ENCODE results near the gene RNF151. TPM values are rescaled to one million over a fixed set of nuclear protein-coding genes. Genes with fewer than 3 reads are reported as not detected.

RNF151 gene
- total RNA-seq, 2 donors from 2014 or later = not detected

DNA sequence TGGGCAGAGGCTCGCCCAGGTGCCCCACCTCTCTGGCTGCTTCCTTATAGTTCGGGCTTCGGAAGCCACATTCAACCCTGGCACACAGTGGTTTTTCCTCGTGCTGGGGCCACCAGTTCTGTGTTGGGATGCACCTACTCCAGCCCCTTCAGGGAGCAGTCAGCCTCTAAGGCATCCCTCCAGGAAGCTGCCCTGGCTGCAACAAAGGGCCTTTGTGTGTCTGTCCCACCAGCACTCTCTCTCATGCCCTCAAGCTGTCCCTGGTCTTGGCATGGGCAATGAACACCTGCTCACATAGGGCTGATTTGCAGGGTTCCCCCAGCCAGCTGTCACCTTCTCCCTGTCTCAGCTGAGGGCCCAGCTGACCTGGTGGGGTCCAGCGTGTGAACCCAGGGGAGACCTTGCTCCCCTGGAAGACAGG lies 15.4 kb downstream of the RNF151 start:
- H3K4me3 Mint-ChIP-seq = peak overlapping the region; percentile 75
- no peak for ATAC-seq
- peaks cover 0 to 18% of the 10 kb centered on the region in 2 donors for H3K4me1 Mint-ChIP-seq (ENCODE audit: low read depth in 2 of 2)
- DNase-seq (ENCODE audit: low spot score) = no peak
- no peaks in the 10 kb centered on the region for H3K9me3 Mint-ChIP-seq
- H3K27me3 Mint-ChIP-seq = peaks cover 0 to 10% of the 10 kb centered on the region in 2 donors
- no peaks in the 10 kb centered on the region for H3K36me3 Mint-ChIP-seq
- H3K27ac Mint-ChIP-seq = no peak overlapping the region

GRCh38 chr16:1982991-1983543 lies 16.4 kb downstream of the RNF151 start:
- DNase-seq (ENCODE audit: low spot score) (no peak), ATAC-seq (no peak)
- Mint-ChIP-seq H3K4me3 (peak overlapping the region; percentile 75), H3K27me3 (peaks cover 0 to 10% of the 10 kb centered on the region in 2 donors), H3K9me3 (no peaks in the 10 kb centered on the region), H3K36me3 (no peaks in the 10 kb centered on the region), H3K27ac (peak overlapping the region in 1 of 2 donors; percentile 47), H3K4me1 (ENCODE audit: low read depth in 2 of 2) (peaks cover 0 to 18% of the 10 kb centered on the region in 2 donors)

DNA sequence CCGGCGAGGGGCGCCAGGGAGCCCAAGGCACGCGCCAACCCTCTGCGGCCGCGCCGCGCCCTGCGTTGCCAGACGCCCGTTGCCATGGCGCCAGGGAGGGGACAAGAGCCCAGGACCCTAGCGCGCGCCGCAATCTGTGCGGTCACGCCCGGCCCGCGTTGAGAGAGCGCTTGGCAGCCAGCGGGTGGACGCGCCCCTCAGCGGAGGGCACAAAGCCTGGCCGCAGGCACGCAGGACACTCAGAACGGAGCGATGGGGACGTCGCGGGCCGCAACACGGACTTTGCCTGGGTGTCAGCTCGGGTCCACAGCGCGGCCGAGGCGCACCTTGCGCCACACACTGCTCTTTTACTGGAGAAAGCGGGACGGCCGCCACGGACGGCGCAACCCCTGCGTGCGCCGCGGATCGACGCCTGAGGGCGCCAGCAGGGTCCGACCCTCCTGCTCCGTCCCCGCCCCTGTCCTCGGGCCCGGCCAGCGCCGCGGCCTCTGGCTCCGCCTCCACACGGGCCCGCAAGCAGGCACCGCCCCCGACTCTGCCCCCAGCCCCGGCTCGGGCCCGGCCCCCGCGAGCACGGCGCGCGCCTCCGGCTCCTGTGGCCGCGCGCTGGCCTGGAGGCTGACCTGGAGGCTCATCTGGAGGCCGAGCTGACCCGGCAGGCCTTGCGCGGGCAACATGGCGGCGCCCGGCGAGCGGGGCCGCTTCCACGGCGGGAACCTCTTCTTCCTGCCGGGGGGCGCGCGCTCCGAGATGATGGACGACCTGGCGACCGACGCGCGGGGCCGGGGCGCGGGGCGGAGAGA lies 17.1 kb downstream of the RNF151 start, which contains the start of gene GFER:
GFER (plus strand) TSS at position 650 of the 803 bp plus-strand sequence; CDS start at position 676, 26 bp downstream.
- H3K36me3 Mint-ChIP-seq = no peaks in the 10 kb centered on the region
- peak within 1 kb of the TSS; percentile 47 to 50 for H3K27ac Mint-ChIP-seq
- H3K4me3 Mint-ChIP-seq = peak within 1 kb of the TSS; percentile 75
- no peaks in the 10 kb centered on the region for H3K9me3 Mint-ChIP-seq
- peaks cover 0 to 21% of the 10 kb centered on the region in 2 donors for H3K4me1 Mint-ChIP-seq (ENCODE audit: low read depth in 2 of 2)
- peaks cover 0 to 10% of the 10 kb centered on the region in 2 donors for H3K27me3 Mint-ChIP-seq
- ATAC-seq (peak; percentile 97 to 99), DNase-seq (ENCODE audit: low spot score) (peak; percentile 96)

GRCh38 chr16:1984347-1985225 lies 17.9 kb downstream of the RNF151 start:
- Mint-ChIP-seq H3K36me3 (no peaks in the 10 kb centered on the region), H3K4me3 (peak overlapping the region; percentile 75), H3K9me3 (no peaks in the 10 kb centered on the region), H3K27ac (peak overlapping the region; percentile 28 to 50), H3K27me3 (peaks cover 0 to 10% of the 10 kb centered on the region in 2 donors), H3K4me1 (ENCODE audit: low read depth in 2 of 2) (peaks cover 0 to 24% of the 10 kb centered on the region in 2 donors)
- no peak for DNase-seq (ENCODE audit: low spot score)
- ATAC-seq = peak in 1 of 2 donors; percentile 29

GRCh38 chr16:1985466-1986150 lies 19.0 kb downstream of the RNF151 start:
- Mint-ChIP-seq H3K4me3 (peak overlapping the region; percentile 75), H3K4me1 (ENCODE audit: low read depth in 2 of 2) (peaks cover 0 to 24% of the 10 kb centered on the region in 2 donors), H3K27ac (peak overlapping the region in 1 of 2 donors; percentile 28), H3K27me3 (peaks cover 0 to 8% of the 10 kb centered on the region in 2 donors), H3K36me3 (no peaks in the 10 kb centered on the region), H3K9me3 (no peaks in the 10 kb centered on the region)
- no peak for DNase-seq (ENCODE audit: low spot score)
- no peak for ATAC-seq

GRCh38 chr16:1987198-1987597 lies 20.5 kb downstream of the RNF151 start:
- DNase-seq (ENCODE audit: low spot score) (no peak), ATAC-seq (no peak)
- Mint-ChIP-seq H3K27ac (no peak overlapping the region), H3K4me3 (no peak overlapping the region), H3K27me3 (peaks cover 0 to 6% of the 10 kb centered on the region in 2 donors), H3K36me3 (no peaks in the 10 kb centered on the region), H3K4me1 (ENCODE audit: low read depth in 2 of 2) (peaks cover 0 to 32% of the 10 kb centered on the region in 2 donors), H3K9me3 (no peaks in the 10 kb centered on the region)

GRCh38 chr16:1989209-1990100 lies 22.8 kb downstream of the RNF151 start, which contains the start of gene SYNGR3:
Gene SYNGR3 (plus strand): TSS chr16:1989970. CDS start chr16:1990103, 133 bp downstream.
- H3K9me3 Mint-ChIP-seq = no peaks in the 10 kb centered on the region

GRCh38 chr16:1990101-1990350 lies 23.4 kb downstream of the RNF151 start:
- Mint-ChIP-seq H3K9me3 (no peaks in the 10 kb centered on the region), H3K27ac (no peak overlapping the region), H3K36me3 (no peaks in the 10 kb centered on the region), H3K27me3 (no peaks in the 10 kb centered on the region), H3K4me1 (ENCODE audit: low read depth in 2 of 2) (peaks cover 11 to 28% of the 10 kb centered on the region in 2 donors), H3K4me3 (no peak overlapping the region)
- ATAC-seq = no peak
- no peak for DNase-seq (ENCODE audit: low spot score)

More at GRCh38 chr16:1989209-1990100, 22.8 kb downstream of the RNF151 start, which contains the start of gene SYNGR3:
- H3K4me3 Mint-ChIP-seq = peak within 1 kb of the TSS; percentile 80
- H3K27me3 Mint-ChIP-seq = no peaks in the 10 kb centered on the region
- DNase-seq (ENCODE audit: low spot score) = no peak
- H3K36me3 Mint-ChIP-seq = no peaks in the 10 kb centered on the region
- peaks cover 11 to 32% of the 10 kb centered on the region in 2 donors for H3K4me1 Mint-ChIP-seq (ENCODE audit: low read depth in 2 of 2)
- H3K27ac Mint-ChIP-seq = peak within 1 kb of the TSS; percentile 65 to 69
- ATAC-seq = no peak

DNA sequence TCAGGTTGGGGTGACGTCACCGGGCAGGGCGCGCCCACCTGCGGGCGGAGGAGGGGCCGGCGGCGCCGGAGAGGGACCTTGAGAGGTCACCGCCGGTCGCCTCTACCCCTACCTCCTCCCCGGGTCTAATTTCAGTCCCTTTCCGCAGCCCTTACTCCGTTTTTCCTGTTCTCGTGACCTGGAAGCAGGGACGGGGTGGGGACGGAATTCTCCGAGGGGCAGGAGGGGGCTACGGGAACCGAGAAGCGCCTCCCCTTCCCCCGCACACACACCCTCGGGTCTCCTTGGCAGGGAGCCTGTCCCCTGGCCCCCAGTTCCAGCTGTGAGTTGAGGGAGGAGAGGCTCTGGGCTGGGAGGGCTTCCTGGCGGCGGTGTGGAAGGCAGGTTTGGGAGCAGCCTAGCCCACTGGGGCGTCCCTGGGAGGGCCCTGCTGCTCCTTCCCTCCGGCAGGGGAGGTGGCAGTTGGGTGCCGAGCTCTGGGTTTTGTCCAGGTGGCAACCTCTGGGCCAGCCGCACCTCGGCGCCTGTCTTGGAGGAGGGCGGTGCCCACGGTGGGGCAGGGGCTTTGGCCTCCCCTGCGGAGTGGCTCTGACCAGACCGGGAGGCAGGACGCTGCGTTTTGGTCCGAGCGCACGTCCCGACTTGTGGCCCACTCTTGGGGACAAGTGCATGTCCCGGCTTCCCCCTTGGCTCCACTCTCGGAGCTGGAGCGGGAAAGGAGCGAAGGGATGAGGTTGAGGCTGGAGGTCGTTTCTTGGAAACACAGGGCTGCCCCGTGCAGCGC lies 23.9 kb downstream of the RNF151 start:
- Mint-ChIP-seq H3K9me3 (no peaks in the 10 kb centered on the region), H3K4me1 (ENCODE audit: low read depth in 2 of 2) (peaks cover 11 to 32% of the 10 kb centered on the region in 2 donors), H3K36me3 (no peaks in the 10 kb centered on the region), H3K27me3 (no peaks in the 10 kb centered on the region), H3K4me3 (peak overlapping the region; percentile 80), H3K27ac (peak overlapping the region; percentile 65 to 82)
- DNase-seq (ENCODE audit: low spot score) (peak; percentile 79), ATAC-seq (no peak)

DNA sequence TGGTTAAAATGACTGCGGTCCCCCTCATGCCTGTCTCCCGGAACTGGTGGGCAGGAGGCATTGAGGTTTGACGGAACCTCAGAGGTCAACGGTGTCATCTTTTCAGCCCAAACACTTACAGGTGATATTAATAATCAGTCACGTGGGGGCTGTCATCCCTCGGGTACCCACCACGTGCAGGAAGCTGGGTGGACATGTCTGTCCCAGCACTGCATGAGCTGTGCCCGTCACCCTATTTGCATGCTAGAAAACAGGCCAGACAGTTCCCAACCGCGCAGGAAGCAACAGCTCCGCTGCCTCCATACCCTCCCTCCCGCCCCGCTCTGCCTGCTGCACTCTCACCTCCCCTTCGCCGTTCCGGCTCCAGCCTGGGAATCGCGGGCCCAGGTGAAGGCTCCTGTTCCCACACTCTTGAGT lies 24.5 kb downstream of the RNF151 start:
- H3K36me3 Mint-ChIP-seq = no peaks in the 10 kb centered on the region
- H3K9me3 Mint-ChIP-seq = no peaks in the 10 kb centered on the region
- H3K4me1 Mint-ChIP-seq (ENCODE audit: low read depth in 2 of 2) = peaks cover 11 to 36% of the 10 kb centered on the region in 2 donors
- peak; percentile 58 to 62 for ATAC-seq
- no peaks in the 10 kb centered on the region for H3K27me3 Mint-ChIP-seq
- peak overlapping the region; percentile 80 for H3K4me3 Mint-ChIP-seq
- peak overlapping the region; percentile 65 to 82 for H3K27ac Mint-ChIP-seq
- peak; percentile 75 for DNase-seq (ENCODE audit: low spot score)

DNA sequence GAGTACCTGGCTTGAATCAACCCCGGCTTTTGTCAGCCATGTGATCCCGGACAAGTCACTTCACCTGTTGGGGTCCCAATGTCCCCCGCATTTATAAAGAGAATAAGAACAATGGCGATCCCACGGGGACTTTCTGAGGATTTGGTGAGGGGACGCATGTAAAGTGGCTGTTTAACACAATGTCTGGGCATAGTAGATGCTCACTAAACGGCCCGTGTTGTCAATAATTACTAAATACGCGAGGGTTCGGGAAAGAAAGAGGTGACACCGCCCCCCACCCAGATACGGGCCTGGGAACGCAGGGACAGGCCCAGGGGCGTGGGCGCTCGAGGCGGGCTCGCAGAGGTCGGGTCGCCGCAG lies 24.9 kb downstream of the RNF151 start:
- Mint-ChIP-seq H3K36me3 (no peaks in the 10 kb centered on the region), H3K4me3 (peak overlapping the region; percentile 80), H3K27me3 (no peaks in the 10 kb centered on the region), H3K9me3 (no peaks in the 10 kb centered on the region), H3K27ac (peak overlapping the region; percentile 65 to 82), H3K4me1 (ENCODE audit: low read depth in 2 of 2) (peaks cover 11 to 35% of the 10 kb centered on the region in 2 donors)
- no peak for ATAC-seq
- DNase-seq (ENCODE audit: low spot score) = no peak

Measured in natural killer cell treated with Interleukin-12 subunit alpha and Interleukin-12 subunit beta and Interleukin-15 and Interleukin-18, amount 100 ng/mL, for 72 hours (primary cell).